Mesendoderm (in vitro differentiated cells): ENCODE results near the gene GSTA4.

Experiments
- DNase-seq: peaks from one replicate; pipeline ENCODE4 v3.0.0; 2013
- H2AK5ac ChIP-seq: 2 replicates; pipeline ENCODE4 v1.6.1; 2013; ENCODE audit warnings: low read length, inconsistent platforms
- H2BK120ac ChIP-seq: 2 replicates; pipeline ENCODE4 v1.6.1; 2013; ENCODE audit warnings: low read depth, mild to moderate bottlenecking, low read length, moderate library complexity, mixed read lengths
- H2BK15ac ChIP-seq: replicated peaks from 2 replicates; pipeline ENCODE4 v1.6.1; 2013; ENCODE audit warnings: low read depth, mild to moderate bottlenecking, moderate library complexity
- H2BK5ac ChIP-seq: 2 replicates; pipeline ENCODE4 v1.6.1; 2013; ENCODE audit warnings: low read length, inconsistent platforms
- H3K18ac ChIP-seq: 2 replicates; pipeline ENCODE4 v1.6.1; 2013; ENCODE audit warnings: mild to moderate bottlenecking, low read length, mixed read lengths
- H3K23ac ChIP-seq: one replicate; pipeline ENCODE4 v1.6.1; 2013; ENCODE audit warnings: low read length
- H3K27ac ChIP-seq: 2 replicates; pipeline ENCODE4 v1.5.1; 2013; ENCODE audit warnings: low read depth, mild to moderate bottlenecking, inconsistent platforms, low read length, moderate library complexity
- H3K27me3 ChIP-seq: 2 replicates; pipeline ENCODE4 v1.6.1; 2013; ENCODE audit warnings: low read length, control low read depth, mild to moderate bottlenecking, inconsistent platforms; ENCODE audit not compliant: insufficient read depth, poor library complexity
- H3K36me3 ChIP-seq: 2 replicates; pipeline ENCODE4 v1.6.1; 2013; ENCODE audit warnings: low read length, inconsistent platforms; ENCODE audit not compliant: control insufficient read depth, insufficient read depth
- H3K4ac ChIP-seq: one replicate; pipeline ENCODE4 v1.6.1; 2013; ENCODE audit warnings: low read depth, mild to moderate bottlenecking, low read length, moderate library complexity
- H3K4me1 ChIP-seq: 2 replicates; pipeline ENCODE4 v1.6.1; 2013; ENCODE audit warnings: low read depth, low read length, inconsistent platforms; ENCODE audit not compliant: control insufficient read depth
- H3K4me2 ChIP-seq: 2 replicates; pipeline ENCODE4 v1.6.1; 2013; ENCODE audit warnings: low read length
- H3K4me3 ChIP-seq: 2 replicates; pipeline ENCODE4 v1.5.1; 2013; ENCODE audit warnings: mild to moderate bottlenecking, low read length
- H3K56ac ChIP-seq: one replicate; pipeline ENCODE4 v1.6.1; 2013; ENCODE audit warnings: low read length
- H3K79me1 ChIP-seq: 2 replicates; pipeline ENCODE4 v1.6.1; 2013; ENCODE audit warnings: low read length, inconsistent platforms
- H3K79me2 ChIP-seq: 2 replicates; pipeline ENCODE4 v1.6.1; 2013; ENCODE audit warnings: mild to moderate bottlenecking, low read length; ENCODE audit not compliant: control insufficient read depth, insufficient read depth
- H3K9ac ChIP-seq: 2 replicates; pipeline ENCODE4 v1.6.1; 2013; ENCODE audit warnings: low read length, inconsistent platforms
- H4K5ac ChIP-seq: one replicate; pipeline ENCODE4 v1.6.1; 2013; ENCODE audit warnings: low read length
- H4K8ac ChIP-seq: one replicate; pipeline ENCODE4 v1.6.1; 2013; ENCODE audit warnings: low read depth, mild to moderate bottlenecking, control low read depth, low read length, moderate library complexity
- WGBS: extraction: QIAGEN DNeasy Blood & Tissue Kit; methylation state at CpG from one replicate; pipeline ENCODE4 v1.1.7; 2013; ENCODE audit warnings: low lambda C conversion rate, missing lambda C conversion rate; ENCODE audit not compliant: insufficient coverage; ENCODE audit errors: extremely low coverage; 5-methylcytosine and 5-hydroxymethylcytosine counted together

GSTA4 gene

DNA sequence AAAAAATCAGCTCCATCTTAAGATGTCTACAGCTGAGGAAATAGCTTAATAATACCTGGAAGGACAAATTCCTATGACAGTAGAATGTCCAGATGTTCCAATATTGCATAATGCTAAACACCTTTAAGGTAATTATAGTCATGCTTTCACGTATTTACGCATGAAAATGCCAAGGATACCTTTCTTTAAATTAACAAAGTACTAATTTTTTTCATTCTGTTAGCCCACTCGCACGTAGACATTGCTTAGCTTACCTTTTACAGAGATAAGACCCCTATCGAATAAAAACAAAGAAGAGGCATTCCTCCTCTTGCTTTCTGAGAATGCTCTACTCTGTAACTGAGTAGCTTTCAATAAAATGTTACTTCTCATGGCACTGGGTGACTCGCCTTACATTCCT lies 4.4 kb upstream of the GSTA4 start:
- H4K5ac ChIP-seq, result no peak overlapping the region
- no peaks in the 10 kb centered on the region for H3K4me1 ChIP-seq
- H2BK120ac ChIP-seq, result no peak overlapping the region
- H3K9ac ChIP-seq, result no peak overlapping the region
- no peaks in the 10 kb centered on the region for H3K36me3 ChIP-seq
- DNase-seq, result no peak
- no peak overlapping the region for H3K4ac ChIP-seq
- no peak overlapping the region for H3K56ac ChIP-seq
- H3K4me3 ChIP-seq, result no peak overlapping the region
- no peak overlapping the region for H2AK5ac ChIP-seq
- no peak overlapping the region for H4K8ac ChIP-seq
- no peak overlapping the region for H2BK15ac ChIP-seq
- no CpG with 5 or more reads among the region's 6 CpGs for WGBS
- no peaks in the 10 kb centered on the region for H3K79me2 ChIP-seq
- no peaks in the 10 kb centered on the region for H3K27me3 ChIP-seq
- H3K79me1 ChIP-seq, result no peaks in the 10 kb centered on the region
- H3K23ac ChIP-seq, result no peak overlapping the region
- no peak overlapping the region for H3K27ac ChIP-seq
- no peak overlapping the region for H2BK5ac ChIP-seq
- no peak overlapping the region for H3K4me2 ChIP-seq
- no peak overlapping the region for H3K18ac ChIP-seq

DNA sequence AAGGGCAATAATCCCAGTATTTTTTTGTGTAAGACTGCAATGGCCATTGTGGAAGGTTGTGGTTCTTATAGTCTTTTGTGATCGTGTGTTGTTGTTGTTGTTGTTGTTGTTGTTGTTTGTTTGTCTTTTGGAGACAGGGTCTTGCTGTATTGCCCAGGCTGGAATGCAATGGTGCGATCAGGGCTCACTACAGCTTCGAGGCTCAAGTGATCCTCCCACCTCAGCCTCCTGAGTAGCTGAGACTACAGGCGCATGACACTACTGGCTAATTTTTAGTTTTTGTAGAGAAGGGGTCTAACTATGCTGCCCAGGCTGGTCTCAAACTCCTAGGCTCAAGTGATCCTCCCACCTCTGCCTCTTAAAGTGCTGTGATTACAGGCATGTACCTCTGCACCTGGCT lies 3.5 kb upstream of the GSTA4 start:
- Histone ChIP-seq H2AK5ac (no peak overlapping the region), H3K9ac (no peak overlapping the region), H3K27me3 (no peaks in the 10 kb centered on the region), H3K23ac (no peak overlapping the region), H4K8ac (no peak overlapping the region), H3K56ac (no peak overlapping the region), H4K5ac (no peak overlapping the region), H3K79me2 (no peaks in the 10 kb centered on the region), H3K79me1 (no peaks in the 10 kb centered on the region), H3K18ac (no peak overlapping the region), H3K4me2 (no peak overlapping the region), H2BK15ac (no peak overlapping the region), H2BK120ac (no peak overlapping the region), H2BK5ac (no peak overlapping the region), H3K4me3 (no peak overlapping the region), H3K4me1 (no peaks in the 10 kb centered on the region), H3K27ac (no peak overlapping the region), H3K36me3 (no peaks in the 10 kb centered on the region), H3K4ac (no peak overlapping the region)
- no peak for DNase-seq
- no CpG with 5 or more reads among the region's 4 CpGs for WGBS

DNA sequence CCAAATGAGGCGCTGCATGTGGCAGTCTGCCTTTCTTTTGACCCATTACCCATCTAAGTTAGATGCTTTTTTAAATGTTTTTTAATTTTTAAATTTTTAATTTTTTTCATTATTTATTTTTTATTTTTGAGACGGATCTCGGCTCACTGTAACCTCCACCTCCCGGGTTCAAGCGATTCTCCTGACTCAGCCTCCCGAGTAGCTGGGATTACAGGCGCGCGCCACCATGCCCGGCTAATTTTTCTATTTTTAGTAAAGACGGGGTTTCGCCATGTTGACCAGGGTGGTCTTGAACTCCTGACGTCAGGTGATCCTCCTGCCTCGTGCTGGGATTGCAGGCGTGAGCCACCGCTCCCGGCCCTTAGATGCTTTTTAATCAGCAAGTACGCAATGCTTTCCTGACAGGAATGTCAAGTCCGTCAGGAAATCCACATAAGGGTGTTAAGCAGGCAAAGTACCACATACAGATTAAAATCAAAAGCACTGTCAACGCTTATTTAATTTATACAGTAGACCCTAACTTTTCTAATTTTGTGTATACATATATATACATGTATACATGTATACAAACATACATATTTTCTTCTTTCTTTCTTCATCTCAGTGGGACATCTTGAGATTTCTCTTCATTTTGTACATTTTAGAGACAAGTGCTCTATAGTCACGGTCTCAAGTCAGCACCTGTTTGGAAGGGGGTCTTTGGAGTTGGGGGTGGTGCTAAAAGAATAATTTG lies 995 bp upstream of the GSTA4 start:
- no peaks in the 10 kb centered on the region for H3K36me3 ChIP-seq
- H3K9ac ChIP-seq, result no peak overlapping the region
- H2BK120ac ChIP-seq, result no peak overlapping the region
- no peaks in the 10 kb centered on the region for H3K4me1 ChIP-seq
- H2BK15ac ChIP-seq, result no peak overlapping the region
- no peak overlapping the region for H2AK5ac ChIP-seq
- H3K23ac ChIP-seq, result no peak overlapping the region
- no peak overlapping the region for H3K56ac ChIP-seq
- no peaks in the 10 kb centered on the region for H3K79me2 ChIP-seq
- no peak overlapping the region for H3K4ac ChIP-seq
- DNase-seq, result peak; percentile 96
- H3K27ac ChIP-seq, result no peak overlapping the region
- H3K4me2 ChIP-seq, result no peak overlapping the region
- no peak overlapping the region for H3K4me3 ChIP-seq
- H3K18ac ChIP-seq, result no peak overlapping the region
- H3K79me1 ChIP-seq, result peaks cover 2% of the 10 kb centered on the region
- H4K5ac ChIP-seq, result no peak overlapping the region
- H2BK5ac ChIP-seq, result no peak overlapping the region
- no peaks in the 10 kb centered on the region for H3K27me3 ChIP-seq
- H4K8ac ChIP-seq, result no peak overlapping the region
- WGBS, result no CpG with 5 or more reads among the region's 21 CpGs

DNA sequence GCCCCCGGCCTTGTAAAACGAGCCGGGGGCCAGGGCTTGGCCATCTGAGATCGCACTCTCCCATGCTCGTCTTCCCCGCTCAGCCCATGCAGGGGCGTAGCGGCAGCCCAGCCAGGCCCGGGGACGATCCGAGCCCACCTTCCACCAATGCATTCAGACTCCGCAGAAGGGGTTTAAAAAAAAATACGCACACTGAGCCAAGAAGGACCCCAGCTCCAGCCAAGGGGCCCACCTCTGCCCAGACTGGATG lies 320 bp downstream of the GSTA4 start:
- Histone ChIP-seq H2BK120ac (no peak overlapping the region), H2BK5ac (peak overlapping the region; percentile 82), H3K18ac (peak overlapping the region; percentile 91), H3K4me2 (peak overlapping the region; percentile 71), H2AK5ac (no peak overlapping the region), H3K79me1 (peaks cover 2% of the 10 kb centered on the region), H2BK15ac (no peak overlapping the region), H3K56ac (peak overlapping the region; percentile 98), H3K36me3 (no peaks in the 10 kb centered on the region), H3K4me1 (no peaks in the 10 kb centered on the region), H3K79me2 (no peaks in the 10 kb centered on the region), H4K8ac (no peak overlapping the region), H3K27ac (peak overlapping the region; percentile 94), H3K23ac (peak overlapping the region; percentile 7), H4K5ac (no peak overlapping the region), H3K4ac (peak overlapping the region; percentile 86), H3K9ac (peak overlapping the region; percentile 89), H3K4me3 (peak overlapping the region; percentile 68), H3K27me3 (no peaks in the 10 kb centered on the region)
- no CpG with 5 or more reads among the region's 13 CpGs for WGBS
- no peak for DNase-seq

DNA sequence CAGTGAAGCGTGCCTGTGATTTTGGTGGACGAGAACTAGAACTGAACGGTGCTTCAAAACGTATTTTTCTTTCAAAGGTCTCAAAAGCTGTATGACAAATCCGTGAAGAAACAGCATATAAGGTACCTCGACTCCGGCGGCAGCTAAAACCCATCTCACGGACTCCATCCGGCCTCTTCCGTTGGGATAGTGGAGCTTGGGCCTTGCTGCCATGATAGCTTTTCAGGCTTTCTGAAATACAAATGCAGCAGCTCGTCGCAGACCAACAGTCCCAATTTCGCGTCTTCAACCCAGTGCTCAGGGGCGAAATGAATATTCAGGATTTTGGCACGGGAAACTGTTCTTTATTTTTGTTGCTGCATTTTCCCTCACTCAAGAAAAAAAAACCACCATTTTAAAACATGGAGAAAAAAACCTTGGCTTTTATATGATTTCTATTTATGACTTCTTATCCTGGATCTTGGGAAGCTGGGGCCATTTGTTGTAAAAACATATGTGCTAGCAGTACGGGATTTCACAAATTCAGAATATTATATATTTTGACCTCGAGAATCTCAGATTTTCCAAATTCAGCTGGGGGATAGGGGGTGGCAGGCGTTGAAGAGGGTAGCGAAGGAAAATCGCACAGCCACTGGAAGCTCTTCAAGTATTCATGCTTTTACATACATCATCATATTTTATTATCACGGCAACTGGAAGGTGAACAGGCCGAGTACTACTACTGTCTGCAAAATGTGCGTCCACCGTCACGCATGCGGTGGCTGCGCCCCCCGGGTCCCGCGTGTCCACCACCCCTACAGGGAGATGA lies 849 bp downstream of the GSTA4 start:
- WGBS, result no CpG with 5 or more reads among the region's 32 CpGs
- Histone ChIP-seq H3K9ac (peak overlapping the region; percentile 89), H3K79me1 (peaks cover 2% of the 10 kb centered on the region), H4K5ac (no peak overlapping the region), H2BK5ac (peak overlapping the region; percentile 30), H2BK15ac (no peak overlapping the region), H3K23ac (peak overlapping the region; percentile 7), H3K4ac (peak overlapping the region; percentile 86), H3K27me3 (no peaks in the 10 kb centered on the region), H3K4me3 (peak overlapping the region; percentile 68), H3K4me2 (peak overlapping the region; percentile 71), H3K4me1 (no peaks in the 10 kb centered on the region), H3K27ac (peak overlapping the region; percentile 94), H4K8ac (no peak overlapping the region), H2BK120ac (peak overlapping the region; percentile 4), H2AK5ac (no peak overlapping the region), H3K56ac (peak overlapping the region; percentile 98), H3K79me2 (no peaks in the 10 kb centered on the region), H3K18ac (peak overlapping the region; percentile 95), H3K36me3 (no peaks in the 10 kb centered on the region)
- peak; percentile 59 for DNase-seq
